HG03045 (cell line): ENCODE measurements around the gene APOBEC3H.

Experiments
- ATAC-seq: cut with Tn5 transposase; IDR thresholded peaks from one replicate; pipeline ENCODE4 v1.9.1; 2021; ENCODE audit warnings: mild to moderate bottlenecking, moderate library complexity; ENCODE audit not compliant: unreplicated experiment

APOBEC3H gene

DNA sequence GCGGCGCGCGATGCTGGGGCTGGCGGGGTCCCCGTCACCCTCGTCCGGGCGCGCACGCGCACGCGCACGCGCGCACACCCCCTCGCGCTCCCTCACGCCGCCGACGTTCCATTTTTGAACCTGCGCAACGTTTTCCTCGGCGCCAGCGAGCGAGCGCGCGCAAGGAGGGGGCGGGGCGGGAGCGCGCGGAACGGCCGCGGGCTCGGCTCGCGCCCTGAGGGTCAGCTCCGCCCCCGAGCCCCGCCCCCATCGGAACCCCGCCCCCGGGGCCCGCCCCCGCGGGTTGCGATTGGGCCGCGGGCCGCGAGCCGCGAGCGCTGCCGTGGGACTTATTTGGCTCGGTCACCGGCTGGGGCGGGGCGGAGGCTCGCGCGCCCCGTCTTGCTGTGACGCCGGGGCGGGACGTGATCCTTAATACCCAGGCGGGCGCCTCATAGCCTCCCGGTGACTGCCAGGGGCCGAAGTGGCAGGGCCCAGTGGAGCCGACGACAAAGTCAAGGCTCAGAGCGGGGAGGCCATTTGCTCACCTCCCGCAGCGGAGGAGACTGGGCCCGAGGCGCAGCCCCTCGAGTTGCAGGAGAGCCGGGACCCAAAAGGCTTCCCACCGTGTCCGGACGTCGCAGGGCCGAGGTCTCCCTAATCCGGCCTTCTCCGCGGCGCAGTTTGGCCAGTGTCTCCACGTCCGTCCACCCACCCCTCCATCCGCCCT, 55.6 kb downstream of the APOBEC3H start, which contains the start of gene CBX7:
Gene CBX7 (minus strand): TSS at position 170 of the 709 bp plus-strand sequence. CDS start 236 bp downstream, outside the sequence.
- peak; percentile 78 for ATAC-seq

GRCh38 chr22:39153220-39153717, 56.2 kb downstream of the APOBEC3H start:
- no peak for ATAC-seq
